SJCRH30 (cell line): ENCODE data around the gene COL8A2. TPM values are rescaled to one million over a fixed set of nuclear protein-coding genes. Genes with fewer than 3 reads are reported as not detected.

Experiments used
- DNase-seq, 2 experiments: peaks; one replicate each; pipeline ENCODE4 v3.0.0-alpha.2; 2015 to 2020
- H3K27ac ChIP-seq: fragments of 250-450 bp; sonication (Bioruptor Pico); 2 replicates; pipeline ENCODE4 v1.5.1; 2020; ENCODE audit warnings: mild to moderate bottlenecking, moderate library complexity
- H3K27me3 ChIP-seq: fragments of 250-450 bp; sonication (Bioruptor Pico); 2 replicates; pipeline ENCODE4 v1.5.1; 2020; ENCODE audit warnings: mild to moderate bottlenecking, moderate library complexity
- H3K36me3 ChIP-seq: fragments of 250-450 bp; sonication (Bioruptor Pico); 2 replicates; pipeline ENCODE4 v1.5.1; 2020; ENCODE audit warnings: mild to moderate bottlenecking, moderate library complexity
- H3K4me1 ChIP-seq: fragments of 250-450 bp; sonication (Bioruptor Pico); 2 replicates; pipeline ENCODE4 v1.5.1; 2020; ENCODE audit warnings: mild to moderate bottlenecking, moderate library complexity
- H3K4me3 ChIP-seq: fragments of 250-450 bp; sonication (Bioruptor Pico); 2 replicates; pipeline ENCODE4 v1.5.1; 2020; ENCODE audit warnings: mild to moderate bottlenecking, moderate library complexity
- H3K9me3 ChIP-seq: fragments of 250-450 bp; sonication (Bioruptor Pico); replicated peaks from 2 replicates; pipeline ENCODE4 v1.5.1; 2020; ENCODE audit warnings: mild to moderate bottlenecking, moderate library complexity
- total RNA-seq: library from RNA; depleted of rRNA; stranded (reverse); fragments of >200 nt; shearing (Covaris generic); gene quantifications from 2 replicates; pipeline ENCODE4 v1.2.3, GENCODE V29; 2014

The COL8A2 gene
- total RNA-seq, 1 experiment from 2014 or later = 0.45 TPM

- H3K4me1 ChIP-seq = peaks cover 69% of the 10 kb centered on the region
- no peaks in the 10 kb centered on the region for H3K27me3 ChIP-seq
- no peaks in the 10 kb centered on the region for H3K36me3 ChIP-seq
- no peaks in the 10 kb centered on the region for H3K9me3 ChIP-seq
- no peak overlapping the region for H3K4me3 ChIP-seq
- no peak overlapping the region; the same call in 1 of the 2 replicates for H3K27ac ChIP-seq
- peak; percentile 66 to 70 for DNase-seq
Measured at GRCh38 chr1:36118447-36119204, 6.4 kb downstream of the COL8A2 start.

- H3K4me1 ChIP-seq = peaks cover 55% of the 10 kb centered on the region
- H3K9me3 ChIP-seq = no peaks in the 10 kb centered on the region
- H3K36me3 ChIP-seq = no peaks in the 10 kb centered on the region
- H3K27me3 ChIP-seq = no peaks in the 10 kb centered on the region
- peak overlapping the region; percentile 4; the same call in 1 of the 2 replicates for H3K27ac ChIP-seq
- DNase-seq = peak; percentile 60 to 61
- no peak overlapping the region for H3K4me3 ChIP-seq
Measured at GRCh38 chr1:36116901-36117300, 8.1 kb downstream of the COL8A2 start.

- peaks cover 55% of the 10 kb centered on the region for H3K4me1 ChIP-seq
- no peaks in the 10 kb centered on the region for H3K9me3 ChIP-seq
- peak overlapping the region; percentile 56 for H3K27ac ChIP-seq
- peak in 1 of 2 experiments; percentile 40 for DNase-seq
- H3K36me3 ChIP-seq = no peaks in the 10 kb centered on the region
- H3K27me3 ChIP-seq = no peaks in the 10 kb centered on the region
- no peak overlapping the region for H3K4me3 ChIP-seq
Measured at GRCh38 chr1:36115931-36116330, 9.1 kb downstream of the COL8A2 start.

- peak overlapping the region; percentile 44 for H3K4me3 ChIP-seq
- H3K4me1 ChIP-seq = peaks cover 57% of the 10 kb centered on the region
- peak; percentile 78 to 83 for DNase-seq
- H3K36me3 ChIP-seq = no peaks in the 10 kb centered on the region
- H3K27ac ChIP-seq = peak overlapping the region; percentile 56
- no peaks in the 10 kb centered on the region for H3K9me3 ChIP-seq
- H3K27me3 ChIP-seq = no peaks in the 10 kb centered on the region
Measured at GRCh38 chr1:36115200-36115669, 9.8 kb downstream of the COL8A2 start.

- no peaks in the 10 kb centered on the region for H3K9me3 ChIP-seq
- H3K4me1 ChIP-seq = peaks cover 55% of the 10 kb centered on the region
- H3K36me3 ChIP-seq = no peaks in the 10 kb centered on the region
- H3K27ac ChIP-seq = peak overlapping the region; percentile 56; the same call in 1 of the 2 replicates
- H3K4me3 ChIP-seq = no peak overlapping the region
- H3K27me3 ChIP-seq = no peaks in the 10 kb centered on the region
- DNase-seq = no peak
Measured at GRCh38 chr1:36114371-36114770, 10.7 kb downstream of the COL8A2 start.

GRCh38 chr1:36112823-36113222 lies 12.2 kb downstream of the COL8A2 start:
- Histone ChIP-seq H3K36me3 (no peaks in the 10 kb centered on the region), H3K27me3 (no peaks in the 10 kb centered on the region), H3K27ac (no peak overlapping the region), H3K9me3 (no peaks in the 10 kb centered on the region), H3K4me1 (peaks cover 52% of the 10 kb centered on the region), H3K4me3 (no peak overlapping the region)
- no peak for DNase-seq

GRCh38 chr1:36111151-36111550 lies 13.9 kb downstream of the COL8A2 start:
- no peak overlapping the region for H3K27ac ChIP-seq
- H3K9me3 ChIP-seq = no peaks in the 10 kb centered on the region
- DNase-seq = no peak
- no peak overlapping the region for H3K4me3 ChIP-seq
- no peaks in the 10 kb centered on the region for H3K27me3 ChIP-seq
- no peaks in the 10 kb centered on the region for H3K36me3 ChIP-seq
- peaks cover 51% of the 10 kb centered on the region for H3K4me1 ChIP-seq

- Histone ChIP-seq H3K9me3 (no peaks in the 10 kb centered on the region), H3K27ac (peak overlapping the region; percentile 84), H3K4me3 (peak overlapping the region; percentile 18), H3K27me3 (no peaks in the 10 kb centered on the region), H3K36me3 (no peaks in the 10 kb centered on the region), H3K4me1 (peaks cover 34% of the 10 kb centered on the region)
- peak; percentile 90 to 91 for DNase-seq
Measured at GRCh38 chr1:36109041-36109679, 15.9 kb downstream of the COL8A2 start.

GRCh38 chr1:36108314-36108713 lies 16.7 kb downstream of the COL8A2 start:
- H3K27me3 ChIP-seq = no peaks in the 10 kb centered on the region
- H3K27ac ChIP-seq = peak overlapping the region; percentile 84
- H3K4me1 ChIP-seq = peaks cover 34% of the 10 kb centered on the region
- DNase-seq = peak; percentile 91 to 93
- no peaks in the 10 kb centered on the region for H3K9me3 ChIP-seq
- peak overlapping the region; percentile 18 for H3K4me3 ChIP-seq
- H3K36me3 ChIP-seq = no peaks in the 10 kb centered on the region

- no peak for DNase-seq
- no peaks in the 10 kb centered on the region for H3K36me3 ChIP-seq
Measured at GRCh38 chr1:36107394-36107793, 17.6 kb downstream of the COL8A2 start.

GRCh38 chr1:36106269-36106668 lies 18.8 kb downstream of the COL8A2 start:
- H3K36me3 ChIP-seq = no peaks in the 10 kb centered on the region
- no peak overlapping the region for H3K27ac ChIP-seq
- H3K4me1 ChIP-seq = peaks cover 34% of the 10 kb centered on the region
- no peak overlapping the region for H3K4me3 ChIP-seq
- DNase-seq = no peak
- no peaks in the 10 kb centered on the region for H3K9me3 ChIP-seq
- no peaks in the 10 kb centered on the region for H3K27me3 ChIP-seq

More at GRCh38 chr1:36107394-36107793, 17.6 kb downstream of the COL8A2 start:
- Histone ChIP-seq H3K4me1 (peaks cover 34% of the 10 kb centered on the region), H3K4me3 (no peak overlapping the region), H3K9me3 (no peaks in the 10 kb centered on the region), H3K27ac (no peak overlapping the region), H3K27me3 (no peaks in the 10 kb centered on the region)

- no peak overlapping the region for H3K4me3 ChIP-seq
- H3K27me3 ChIP-seq = no peaks in the 10 kb centered on the region
- H3K9me3 ChIP-seq = no peaks in the 10 kb centered on the region
- H3K27ac ChIP-seq = no peak overlapping the region
- H3K36me3 ChIP-seq = no peaks in the 10 kb centered on the region
- DNase-seq = no peak
- peaks cover 12% of the 10 kb centered on the region for H3K4me1 ChIP-seq
Measured at GRCh38 chr1:36101546-36101945, 23.5 kb downstream of the COL8A2 start.

GRCh38 chr1:36100376-36100775 lies 24.6 kb downstream of the COL8A2 start:
- DNase-seq = no peak
- H3K9me3 ChIP-seq = no peaks in the 10 kb centered on the region
- H3K4me3 ChIP-seq = no peak overlapping the region; the same call in 1 of the 2 replicates

GRCh38 chr1:36099681-36100341 lies 25.2 kb downstream of the COL8A2 start:
- peak; percentile 87 to 94 for DNase-seq
- Histone ChIP-seq H3K27me3 (no peaks in the 10 kb centered on the region), H3K27ac (no peak overlapping the region), H3K9me3 (no peaks in the 10 kb centered on the region), H3K4me1 (peaks cover 9% of the 10 kb centered on the region), H3K36me3 (no peaks in the 10 kb centered on the region; the same call in none of the 2 replicates), H3K4me3 (no peak overlapping the region; the same call in 1 of the 2 replicates)

More at GRCh38 chr1:36100376-36100775, 24.6 kb downstream of the COL8A2 start:
- Histone ChIP-seq H3K36me3 (no peaks in the 10 kb centered on the region; the same call in 1 of the 2 replicates), H3K27ac (no peak overlapping the region), H3K27me3 (no peaks in the 10 kb centered on the region), H3K4me1 (peaks cover 9% of the 10 kb centered on the region)
